Measurements from ENCODE around the gene VCY1B.
"Not testable (repeated sequence)": the region's sequence is repeated elsewhere in the genome, so short reads cannot be mapped to it uniquely, and the experiment has no call there.

Gene VCY1B

DNA sequence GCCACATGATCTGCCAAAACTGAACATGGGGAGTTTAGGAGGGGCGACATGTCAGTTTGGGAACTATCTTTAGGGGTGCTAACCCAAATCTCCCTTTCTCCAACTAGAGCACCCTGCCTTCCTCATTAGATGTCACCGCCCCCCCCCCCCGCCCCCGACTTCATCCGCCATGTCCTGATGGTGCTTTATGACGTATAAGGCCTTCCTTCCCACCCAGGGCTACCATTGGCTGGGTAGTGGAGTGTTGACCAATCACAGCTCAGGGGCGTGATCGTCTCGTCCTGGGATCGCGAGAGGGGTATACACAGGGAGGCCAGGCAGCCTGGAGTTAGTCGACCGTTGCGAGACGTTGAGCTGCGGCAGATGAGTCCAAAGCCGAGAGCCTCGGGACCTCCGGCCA, at the start of gene VCY1B:
TSS of gene VCY1B (plus strand) at position 301 of the 400 bp plus-strand sequence. CDS start at position 364, 63 bp downstream.
- not testable (repeated sequence) for DNase-seq; H3K4me3 ChIP-seq (ENCODE audit: low read length); H2AFZ ChIP-seq (ENCODE audit: low read length); H3F3A ChIP-seq (ENCODE audit: insufficient read depth, low read length); H3K9me3 ChIP-seq (replicated peaks; ENCODE audit: insufficient read depth, low read length); H4K20me1 ChIP-seq (ENCODE audit: insufficient read depth, low read length); H3K79me2 ChIP-seq (ENCODE audit: low read length); H3K9me2 ChIP-seq (replicated peaks; ENCODE audit: insufficient read depth, low read length); H3K4me2 ChIP-seq (ENCODE audit: low read depth, low read length); H3K4me1 ChIP-seq (ENCODE audit: low read length); H3K27ac ChIP-seq (ENCODE audit: low read length); H3K27me3 ChIP-seq (replicated peaks; ENCODE audit: insufficient read depth, low read length); H3K9ac ChIP-seq (ENCODE audit: low read length); H3K36me3 ChIP-seq (replicated peaks; ENCODE audit: insufficient read depth, low read length)

DNA sequence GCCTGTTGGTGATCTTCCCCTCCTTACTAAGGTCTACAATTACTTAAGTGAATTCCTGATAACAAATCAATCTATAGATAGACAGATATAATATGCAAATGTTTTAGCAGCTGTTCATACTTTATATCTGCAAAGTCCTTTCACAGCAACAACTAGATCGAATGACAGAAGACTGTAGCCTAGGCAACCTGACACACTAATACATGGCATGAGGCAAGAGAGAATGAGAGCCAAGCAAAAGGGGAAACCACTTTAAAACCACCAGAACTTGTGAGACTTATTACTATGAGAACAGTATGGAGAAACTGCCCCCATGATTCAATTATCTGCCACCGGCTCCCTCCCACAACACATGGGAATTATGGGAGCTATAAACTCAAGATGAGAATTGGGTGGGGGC, 44.1 kb upstream of the VCY1B start:
- DNase-seq = not testable (repeated sequence)

DNA sequence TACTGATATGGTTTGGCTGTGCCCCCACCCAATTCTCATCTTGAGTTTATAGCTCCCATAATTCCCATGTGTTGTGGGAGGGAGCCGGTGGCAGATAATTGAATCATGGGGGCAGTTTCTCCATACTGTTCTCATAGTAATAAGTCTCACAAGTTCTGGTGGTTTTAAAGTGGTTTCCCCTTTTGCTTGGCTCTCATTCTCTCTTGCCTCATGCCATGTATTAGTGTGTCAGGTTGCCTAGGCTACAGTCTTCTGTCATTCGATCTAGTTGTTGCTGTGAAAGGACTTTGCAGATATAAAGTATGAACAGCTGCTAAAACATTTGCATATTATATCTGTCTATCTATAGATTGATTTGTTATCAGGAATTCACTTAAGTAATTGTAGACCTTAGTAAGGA, 25.6 kb upstream of the VCY1B start:
- H3K9me2 ChIP-seq (replicated peaks; ENCODE audit: insufficient read depth, low read length); H3K4me1 ChIP-seq (ENCODE audit: low read length); H2AFZ ChIP-seq (ENCODE audit: low read length); H3K9me3 ChIP-seq (replicated peaks; ENCODE audit: insufficient read depth, low read length); DNase-seq; H3K4me3 ChIP-seq (ENCODE audit: low read length); H3K27ac ChIP-seq (ENCODE audit: low read length); H3K9ac ChIP-seq (ENCODE audit: low read length); H3F3A ChIP-seq (ENCODE audit: insufficient read depth, low read length); H3K4me2 ChIP-seq (ENCODE audit: low read depth, low read length); H3K79me2 ChIP-seq (ENCODE audit: low read length); H4K20me1 ChIP-seq (ENCODE audit: insufficient read depth, low read length); H3K36me3 ChIP-seq (replicated peaks; ENCODE audit: insufficient read depth, low read length); H3K27me3 ChIP-seq (replicated peaks; ENCODE audit: insufficient read depth, low read length): not testable (repeated sequence)

More for the DNA sequence above, 44.1 kb upstream of the VCY1B start:
- H3K36me3 ChIP-seq (replicated peaks; ENCODE audit: insufficient read depth, low read length); H3K9ac ChIP-seq (ENCODE audit: low read length); H3K27me3 ChIP-seq (replicated peaks; ENCODE audit: insufficient read depth, low read length); H3K4me3 ChIP-seq (ENCODE audit: low read length); H3K27ac ChIP-seq (ENCODE audit: low read length); H3K4me1 ChIP-seq (ENCODE audit: low read length); H3K9me3 ChIP-seq (replicated peaks; ENCODE audit: insufficient read depth, low read length); H2AFZ ChIP-seq (ENCODE audit: low read length); H4K20me1 ChIP-seq (ENCODE audit: insufficient read depth, low read length); H3K4me2 ChIP-seq (ENCODE audit: low read depth, low read length); H3K9me2 ChIP-seq (replicated peaks; ENCODE audit: insufficient read depth, low read length); H3F3A ChIP-seq (ENCODE audit: insufficient read depth, low read length); H3K79me2 ChIP-seq (ENCODE audit: low read length): not testable (repeated sequence)

DNA sequence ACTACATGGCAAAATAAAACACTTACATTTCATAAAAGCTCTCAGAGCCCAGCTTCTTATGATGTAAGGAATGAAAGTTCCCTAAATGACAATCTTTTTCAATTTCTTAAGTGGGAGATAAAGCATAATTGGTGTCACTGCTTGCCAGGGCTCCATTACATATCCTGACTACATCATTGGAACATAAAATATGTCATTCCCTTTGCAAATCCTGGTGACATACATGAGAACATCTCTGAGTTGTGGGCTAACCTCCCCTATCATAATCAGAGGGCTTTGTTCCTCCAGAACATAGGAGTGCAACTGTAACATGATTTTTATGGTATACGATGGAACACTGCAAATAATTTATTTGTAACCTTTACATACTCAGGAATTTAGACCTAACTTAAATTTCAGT, 29.9 kb downstream of the VCY1B start:
- H3K9me2 ChIP-seq (replicated peaks; ENCODE audit: insufficient read depth, low read length) = no peaks in the 10 kb centered on the region
- no peaks in the 10 kb centered on the region for H3K27me3 ChIP-seq (replicated peaks; ENCODE audit: insufficient read depth, low read length)
- H2AFZ ChIP-seq (ENCODE audit: low read length) = no peak overlapping the region
- H3K9ac ChIP-seq (ENCODE audit: low read length) = no peak overlapping the region
- TF ChIP-seq EZH2 (optimal IDR thresholded peaks at IDR 0.05; ENCODE audit: low read depth, low read length) (no peak), EZH2phosphoT487 (IDR thresholded peaks at IDR 0.05; ENCODE audit: low read length) (no peak)
- TF ChIP-seq, protein P1, sequence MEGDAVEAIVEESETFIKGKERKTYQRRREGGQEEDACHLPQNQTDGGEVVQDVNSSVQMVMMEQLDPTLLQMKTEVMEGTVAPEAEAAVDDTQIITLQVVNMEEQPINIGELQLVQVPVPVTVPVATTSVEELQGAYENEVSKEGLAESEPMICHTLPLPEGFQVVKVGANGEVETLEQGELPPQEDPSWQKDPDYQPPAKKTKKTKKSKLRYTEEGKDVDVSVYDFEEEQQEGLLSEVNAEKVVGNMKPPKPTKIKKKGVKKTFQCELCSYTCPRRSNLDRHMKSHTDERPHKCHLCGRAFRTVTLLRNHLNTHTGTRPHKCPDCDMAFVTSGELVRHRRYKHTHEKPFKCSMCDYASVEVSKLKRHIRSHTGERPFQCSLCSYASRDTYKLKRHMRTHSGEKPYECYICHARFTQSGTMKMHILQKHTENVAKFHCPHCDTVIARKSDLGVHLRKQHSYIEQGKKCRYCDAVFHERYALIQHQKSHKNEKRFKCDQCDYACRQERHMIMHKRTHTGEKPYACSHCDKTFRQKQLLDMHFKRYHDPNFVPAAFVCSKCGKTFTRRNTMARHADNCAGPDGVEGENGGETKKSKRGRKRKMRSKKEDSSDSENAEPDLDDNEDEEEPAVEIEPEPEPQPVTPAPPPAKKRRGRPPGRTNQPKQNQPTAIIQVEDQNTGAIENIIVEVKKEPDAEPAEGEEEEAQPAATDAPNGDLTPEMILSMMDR (IDR thresholded peaks at IDR 0.05; ENCODE audit: low read length) = no peak
- H3K4me1 ChIP-seq (ENCODE audit: low read length) = no peaks in the 10 kb centered on the region
- H3F3A ChIP-seq (ENCODE audit: insufficient read depth, low read length) = no peaks in the 10 kb centered on the region
- no peak overlapping the region for H3K4me3 ChIP-seq (ENCODE audit: low read length)
- no peak overlapping the region for H3K4me2 ChIP-seq (ENCODE audit: low read depth, low read length)
- H3K79me2 ChIP-seq (ENCODE audit: low read length) = no peaks in the 10 kb centered on the region
- no peaks in the 10 kb centered on the region for H3K9me3 ChIP-seq (replicated peaks; ENCODE audit: insufficient read depth, low read length)
- H3K36me3 ChIP-seq (replicated peaks; ENCODE audit: insufficient read depth, low read length) = no peaks in the 10 kb centered on the region
- no peak for DNase-seq
- H3K27ac ChIP-seq (ENCODE audit: low read length) = no peak overlapping the region
- no peaks in the 10 kb centered on the region for H4K20me1 ChIP-seq (ENCODE audit: insufficient read depth, low read length)

Measured in MM.1S (cell line).